Measurements from ENCODE around the gene PRRG1. TPM values are rescaled to one million over a fixed set of nuclear protein-coding genes. Genes with fewer than 3 reads are reported as not detected.
A peak's percentile ranks its signal among the peaks of the same experiment; 100 is the strongest.

PRRG1 gene
- total and polyA plus RNA-seq, 2 of the 13 experiments (the other 11 are each of a cell fraction or from before 2014, with no cell fraction given): 5.0 to 11.0 TPM

GRCh38 chrX:37347420-37347819 lies 1.7 kb upstream of the PRRG1 start (continued):
- TF ChIP-seq, protein P1, sequence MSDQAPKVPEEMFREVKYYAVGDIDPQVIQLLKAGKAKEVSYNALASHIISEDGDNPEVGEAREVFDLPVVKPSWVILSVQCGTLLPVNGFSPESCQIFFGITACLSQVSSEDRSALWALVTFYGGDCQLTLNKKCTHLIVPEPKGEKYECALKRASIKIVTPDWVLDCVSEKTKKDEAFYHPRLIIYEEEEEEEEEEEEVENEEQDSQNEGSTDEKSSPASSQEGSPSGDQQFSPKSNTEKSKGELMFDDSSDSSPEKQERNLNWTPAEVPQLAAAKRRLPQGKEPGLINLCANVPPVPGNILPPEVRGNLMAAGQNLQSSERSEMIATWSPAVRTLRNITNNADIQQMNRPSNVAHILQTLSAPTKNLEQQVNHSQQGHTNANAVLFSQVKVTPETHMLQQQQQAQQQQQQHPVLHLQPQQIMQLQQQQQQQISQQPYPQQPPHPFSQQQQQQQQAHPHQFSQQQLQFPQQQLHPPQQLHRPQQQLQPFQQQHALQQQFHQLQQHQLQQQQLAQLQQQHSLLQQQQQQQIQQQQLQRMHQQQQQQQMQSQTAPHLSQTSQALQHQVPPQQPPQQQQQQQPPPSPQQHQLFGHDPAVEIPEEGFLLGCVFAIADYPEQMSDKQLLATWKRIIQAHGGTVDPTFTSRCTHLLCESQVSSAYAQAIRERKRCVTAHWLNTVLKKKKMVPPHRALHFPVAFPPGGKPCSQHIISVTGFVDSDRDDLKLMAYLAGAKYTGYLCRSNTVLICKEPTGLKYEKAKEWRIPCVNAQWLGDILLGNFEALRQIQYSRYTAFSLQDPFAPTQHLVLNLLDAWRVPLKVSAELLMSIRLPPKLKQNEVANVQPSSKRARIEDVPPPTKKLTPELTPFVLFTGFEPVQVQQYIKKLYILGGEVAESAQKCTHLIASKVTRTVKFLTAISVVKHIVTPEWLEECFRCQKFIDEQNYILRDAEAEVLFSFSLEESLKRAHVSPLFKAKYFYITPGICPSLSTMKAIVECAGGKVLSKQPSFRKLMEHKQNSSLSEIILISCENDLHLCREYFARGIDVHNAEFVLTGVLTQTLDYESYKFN (CRISPR knock-in tag; conservative IDR thresholded peaks at IDR 0.05): peak; percentile 19; the same call in 1 of the 2 replicates
- TF ChIP-seq TBX3 (IDR thresholded peaks at IDR 0.05; ENCODE audit: borderline replicate concordance): no peak

DNA sequence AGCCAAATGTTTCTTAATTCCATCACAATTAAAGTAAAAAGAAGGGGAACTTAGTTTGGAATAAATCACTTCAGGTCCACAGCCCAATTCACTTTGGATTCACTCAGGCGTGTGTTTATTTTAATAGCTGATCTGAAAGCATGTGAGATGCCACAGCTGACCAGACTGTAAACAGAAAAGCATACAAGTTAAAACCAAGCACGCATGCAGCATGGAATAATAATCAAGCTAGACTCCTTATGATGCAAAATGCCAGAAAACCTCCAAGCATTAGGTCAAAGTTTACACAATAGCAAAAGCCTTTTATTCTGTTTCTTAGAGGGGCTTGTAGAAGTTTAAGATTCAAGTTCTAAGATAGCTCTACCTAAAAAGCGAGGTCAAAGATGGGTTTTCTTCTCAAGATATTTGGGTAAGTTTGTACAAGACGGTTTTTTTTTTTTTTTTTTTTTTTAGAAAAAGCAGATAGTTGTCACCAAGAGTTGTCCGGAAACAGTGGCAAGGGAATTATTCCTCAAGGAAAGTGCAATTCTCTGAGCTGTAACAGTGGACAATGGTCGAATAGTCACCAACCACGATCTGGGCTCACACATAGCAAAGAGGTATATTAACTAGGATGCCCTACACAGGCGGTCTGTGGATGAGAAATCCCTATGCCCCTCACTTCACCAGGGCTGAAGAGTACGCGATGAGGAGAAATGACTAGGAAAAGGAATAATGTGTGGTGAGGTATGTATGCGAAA lies 763 bp upstream of the PRRG1 start:
- peaks cover 22% of the 10 kb centered on the region for H3K79me2 ChIP-seq (ENCODE audit: insufficient read depth, low read length)
- no peak overlapping the region for H2AFZ ChIP-seq (ENCODE audit: low read length)
- DNase-seq (ENCODE audit: low spot score): no peak
- ChIA-PET POLR2A (interaction anchor here (1.0 kb wide), 1 partner anchor 14 kb away, joined by 3 read pairs; no protein-coding TSS in a partner anchor), CTCF (ENCODE audit: low intra/inter-chr PET ratio, low total read pairs) (no interaction called here)
- H3K4me2 ChIP-seq (ENCODE audit: low read depth, low read length): peak overlapping the region; percentile 72
- no peaks in the 10 kb centered on the region for H3K27me3 ChIP-seq (ENCODE audit: control insufficient read depth in 1 of 2, insufficient read depth in 2 of 2, low read length in 2 of 2)
- H3K9ac ChIP-seq (ENCODE audit: insufficient read depth, low read depth, low read length): peak overlapping the region; percentile 43; the same call in 1 of the 2 replicates
- H3K36me3 ChIP-seq (replicated peaks in 1 of 2; ENCODE audit: control insufficient read depth in 1 of 2, insufficient read depth in 2 of 2, low read length in 2 of 2): no peaks in the 10 kb centered on the region
- BruUV-seq (replicated peaks): no TSS peak
- ATAC-seq: peak; percentile 41
- intact Hi-C loops (cut with micrococcal nuclease; ENCODE audit: unreplicated experiment) (no loop called here), in situ Hi-C loops (cut with HindIII; ENCODE audit: extremely low pct_ligation_motif_present, low pct_unique_long_range_greater_than_20kb) (no loop called here)
- peaks cover 19% of the 10 kb centered on the region for H3K4me1 ChIP-seq (ENCODE audit: insufficient read depth, low read length)
- H3K27ac ChIP-seq (ENCODE audit: extremely low read length, insufficient read depth, low read length): peak overlapping the region; percentile 35
- TF ChIP-seq, protein P2, sequence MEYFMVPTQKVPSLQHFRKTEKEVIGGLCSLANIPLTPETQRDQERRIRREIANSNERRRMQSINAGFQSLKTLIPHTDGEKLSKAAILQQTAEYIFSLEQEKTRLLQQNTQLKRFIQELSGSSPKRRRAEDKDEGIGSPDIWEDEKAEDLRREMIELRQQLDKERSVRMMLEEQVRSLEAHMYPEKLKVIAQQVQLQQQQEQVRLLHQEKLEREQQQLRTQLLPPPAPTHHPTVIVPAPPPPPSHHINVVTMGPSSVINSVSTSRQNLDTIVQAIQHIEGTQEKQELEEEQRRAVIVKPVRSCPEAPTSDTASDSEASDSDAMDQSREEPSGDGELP (IDR thresholded peaks at IDR 0.05; ENCODE audit: borderline replicate concordance, low read depth): peak; percentile 52; the same call in 1 of the 2 replicates
- TF ChIP-seq, protein P3, sequence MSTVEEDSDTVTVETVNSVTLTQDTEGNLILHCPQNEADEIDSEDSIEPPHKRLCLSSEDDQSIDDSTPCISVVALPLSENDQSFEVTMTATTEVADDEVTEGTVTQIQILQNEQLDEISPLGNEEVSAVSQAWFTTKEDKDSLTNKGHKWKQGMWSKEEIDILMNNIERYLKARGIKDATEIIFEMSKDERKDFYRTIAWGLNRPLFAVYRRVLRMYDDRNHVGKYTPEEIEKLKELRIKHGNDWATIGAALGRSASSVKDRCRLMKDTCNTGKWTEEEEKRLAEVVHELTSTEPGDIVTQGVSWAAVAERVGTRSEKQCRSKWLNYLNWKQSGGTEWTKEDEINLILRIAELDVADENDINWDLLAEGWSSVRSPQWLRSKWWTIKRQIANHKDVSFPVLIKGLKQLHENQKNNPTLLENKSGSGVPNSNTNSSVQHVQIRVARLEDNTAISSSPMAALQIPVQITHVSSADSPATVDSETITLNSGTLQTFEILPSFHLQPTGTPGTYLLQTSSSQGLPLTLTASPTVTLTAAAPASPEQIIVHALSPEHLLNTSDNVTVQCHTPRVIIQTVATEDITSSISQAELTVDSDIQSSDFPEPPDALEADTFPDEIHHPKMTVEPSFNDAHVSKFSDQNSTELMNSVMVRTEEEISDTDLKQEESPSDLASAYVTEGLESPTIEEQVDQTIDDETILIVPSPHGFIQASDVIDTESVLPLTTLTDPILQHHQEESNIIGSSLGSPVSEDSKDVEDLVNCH (CRISPR knock-in tag; IDR thresholded peaks at IDR 0.05): no peak
- WGBS (ENCODE audit: low lambda C conversion rate): 8% methylated on average over 11 of the region's 11 CpGs
- no peaks in the 10 kb centered on the region for H3K9me3 ChIP-seq (ENCODE audit: low read length)
- H4K20me1 ChIP-seq (ENCODE audit: insufficient read depth, low read length): no peaks in the 10 kb centered on the region
- no peak for FAIRE-seq
- peak overlapping the region; percentile 62 to 80 (median 64) for H3K4me3 ChIP-seq (replicated peaks in 1 of 3; ENCODE audit: insufficient read depth in 1 of 3, low read depth in 2 of 3, low read length in 3 of 3)

All from HepG2 (cell line).